Tibial nerve (tissue), 4 donors: ENCODE measurements around the gene TOPBP1. TPM values are rescaled to one million over a fixed set of nuclear protein-coding genes. Genes with fewer than 3 reads are reported as not detected.
"Not testable (repeated sequence)": the region's sequence is repeated elsewhere in the genome, so short reads cannot be mapped to it uniquely, and the experiment has no call there.

Source experiments
- DNase-seq, 2 donors: peaks; one replicate each; pipeline ENCODE4 v3.0.0-alpha.2; 2019; ENCODE audit warnings: low spot score in 2 of 2
- H3K27ac ChIP-seq, 4 donors: fragments of 200-600 bp; sonication (generic) in 3 of 4; one replicate each; pipeline ENCODE4 v1.5.1; 2017 to 2019; ENCODE audit warnings: mild to moderate bottlenecking in 1 of 4
- H3K27me3 ChIP-seq, 2 donors: fragments of 200-600 bp; sonication (generic) in 1 of 2; one replicate each; pipeline versions ENCODE4 v1.5.1 to v1.6.0; 2017 to 2019
- H3K36me3 ChIP-seq, 3 donors: fragments of 200-600 bp; sonication (generic); one replicate each; pipeline ENCODE4 v1.5.1; 2018 to 2019
- H3K4me1 ChIP-seq, 4 donors: fragments of 200-600 bp; sonication (generic) in 3 of 4; one replicate each; pipeline ENCODE4 v1.5.1; 2017 to 2019
- H3K4me3 ChIP-seq, 4 donors: fragments of 200-600 bp; sonication (generic) in 3 of 4; one replicate each; pipeline ENCODE4 v1.5.1; 2017 to 2019; ENCODE audit warnings: mild to moderate bottlenecking in 1 of 4, moderate library complexity in 1 of 4
- H3K9me3 ChIP-seq, 4 donors: fragments of 200-600 bp; sonication (generic) in 3 of 4; one replicate each; pipeline ENCODE4 v1.5.1; 2017 to 2019
- CTCF ChIP-seq, 5 experiments: fragments of 200-600 bp in 3 of 5; fragments of 450-650 bp in 2 of 5; sonication (generic) in 3 of 5; IDR thresholded peaks; one replicate each; pipeline ENCODE4 v1.5.1; 2016 to 2019; ENCODE audit warnings: antibody characterized with exemption in 5 of 5, mild to moderate bottlenecking in 3 of 5, moderate library complexity in 2 of 5
- EP300 ChIP-seq, 2 donors: sonication (generic); formaldehyde crosslinking; IDR thresholded peaks; one replicate each; pipeline ENCODE4 v1.6.1; 2017; ENCODE audit warnings: antibody characterized with exemption in 2 of 2, mild to moderate bottlenecking in 1 of 2
- POLR2A ChIP-seq, 2 donors: fragments of 450-650 bp; IDR thresholded peaks; one replicate each; pipeline ENCODE4 v1.6.1; 2017; ENCODE audit warnings: antibody characterized with exemption in 2 of 2, mild to moderate bottlenecking in 2 of 2, moderate library complexity in 2 of 2
- WGBS, 2 donors: methylation state at CpG; one replicate each; pipeline ENCODE4 v1.1.5; 2018; 5-methylcytosine and 5-hydroxymethylcytosine counted together
- total RNA-seq, 4 donors: library from RNA; depleted of rRNA; stranded (reverse); fragments of >200 nt; gene quantifications; one replicate each; pipeline ENCODE4 v1.1.0, GENCODE V29; 2016

The TOPBP1 gene
- total RNA-seq, 4 donors from 2014 or later = 17.0 to 39.3 (median 22.1) TPM

GRCh38 chr3:133673746-133674145 lies 12.0 kb upstream of the TOPBP1 start:
- no peak overlapping the region for H3K27ac ChIP-seq
- H3K4me3 ChIP-seq = no peak overlapping the region
- TF ChIP-seq EP300 (IDR thresholded peaks at IDR 0.05) = no peak
- TF ChIP-seq CTCF (IDR thresholded peaks at IDR 0.05) = no peak
- no peak for TF ChIP-seq POLR2A (IDR thresholded peaks at IDR 0.05)
- peaks cover 0 to 7% (median 0%) of the 10 kb centered on the region in 4 donors for H3K4me1 ChIP-seq
- 46 to 58% methylated on average over 12 of the region's 12 CpGs for WGBS, 2 donors
- DNase-seq = no peak
- H3K9me3 ChIP-seq = peaks cover 0 to 28% (median 0%) of the 10 kb centered on the region in 4 donors
- H3K27me3 ChIP-seq = peaks cover 0 to 47% of the 10 kb centered on the region in 2 donors
- no peaks in the 10 kb centered on the region for H3K36me3 ChIP-seq

- 83 to 88% methylated on average over 2 of the region's 2 CpGs for WGBS, 2 donors
- Histone ChIP-seq H3K36me3 (no peaks in the 10 kb centered on the region), H3K27me3 (peaks cover 0 to 47% of the 10 kb centered on the region in 2 donors), H3K9me3 (peaks cover 0 to 18% (median 0%) of the 10 kb centered on the region in 4 donors), H3K27ac (no peak overlapping the region), H3K4me1 (peaks cover 0 to 7% (median 0%) of the 10 kb centered on the region in 4 donors), H3K4me3 (no peak overlapping the region)
- DNase-seq = no peak
- TF ChIP-seq POLR2A (IDR thresholded peaks at IDR 0.05) (no peak), EP300 (IDR thresholded peaks at IDR 0.05) (no peak), CTCF (IDR thresholded peaks at IDR 0.05) (no peak)
These were observed 10.7 kb upstream of the TOPBP1 start for GRCh38 chr3:133672461-133672860.

- Histone ChIP-seq H3K36me3 (no peaks in the 10 kb centered on the region), H3K9me3 (peaks cover 0 to 13% (median 0%) of the 10 kb centered on the region in 4 donors), H3K4me3 (no peak overlapping the region), H3K27me3 (peaks cover 0 to 34% of the 10 kb centered on the region in 2 donors), H3K27ac (no peak overlapping the region), H3K4me1 (peaks cover 0 to 7% (median 0%) of the 10 kb centered on the region in 4 donors)
- no peak for DNase-seq
- 83 to 94% methylated on average over 3 of the region's 3 CpGs for WGBS, 2 donors
- TF ChIP-seq CTCF (IDR thresholded peaks at IDR 0.05) (no peak), POLR2A (IDR thresholded peaks at IDR 0.05) (no peak)
These were observed 8.8 kb upstream of the TOPBP1 start for GRCh38 chr3:133670525-133670995.

- Histone ChIP-seq H3K9me3 (peaks cover 0 to 13% (median 0%) of the 10 kb centered on the region in 4 donors), H3K4me1 (peaks cover 0 to 7% (median 0%) of the 10 kb centered on the region in 4 donors), H3K27me3 (peaks cover 0 to 29% of the 10 kb centered on the region in 2 donors), H3K27ac (no peak overlapping the region), H3K4me3 (no peak overlapping the region), H3K36me3 (no peaks in the 10 kb centered on the region)
- 80 to 86% methylated on average over 4 of the region's 4 CpGs for WGBS, 2 donors
- DNase-seq = no peak
- TF ChIP-seq EP300 (IDR thresholded peaks at IDR 0.05) (no peak), POLR2A (IDR thresholded peaks at IDR 0.05) (no peak), CTCF (IDR thresholded peaks at IDR 0.05) (no peak)
These were observed 8.3 kb upstream of the TOPBP1 start for GRCh38 chr3:133669949-133670524.

GRCh38 chr3:133667118-133667517 lies 5.4 kb upstream of the TOPBP1 start:
- 86 to 93% methylated on average over 2 of the region's 2 CpGs for WGBS, 2 donors
- DNase-seq = no peak
- Histone ChIP-seq H3K4me1 (peaks cover 0 to 16% (median 4%) of the 10 kb centered on the region in 4 donors), H3K4me3 (no peak overlapping the region), H3K9me3 (peaks cover 0 to 2% (median 0%) of the 10 kb centered on the region in 4 donors), H3K27ac (no peak overlapping the region), H3K36me3 (no peaks in the 10 kb centered on the region), H3K27me3 (no peaks in the 10 kb centered on the region)
- TF ChIP-seq CTCF (IDR thresholded peaks at IDR 0.05) (no peak), POLR2A (IDR thresholded peaks at IDR 0.05) (no peak), EP300 (IDR thresholded peaks at IDR 0.05) (no peak)

- H3K4me3 ChIP-seq, H3K27me3 ChIP-seq, DNase-seq, H3K27ac ChIP-seq, H3K36me3 ChIP-seq, H3K9me3 ChIP-seq: not testable (repeated sequence)
- peaks cover 0 to 27% (median 7%) of the 10 kb centered on the region in 4 donors for H3K4me1 ChIP-seq
- WGBS, 2 donors = 88 to 96% methylated on average over 3 of the region's 3 CpGs
These were observed 3.4 kb upstream of the TOPBP1 start for GRCh38 chr3:133665188-133665587.
